Heart left ventricle (tissue), 13 donors: Measurements from ENCODE around the gene PIF1.

Experiments
- CTCF ChIP-seq, 12 donors: fragments of 200-600 bp; sonication (generic) in 4 of 12; IDR thresholded peaks; one replicate each; pipeline versions ENCODE4 v1.5.0 to v1.8.0; 2018 to 2022; ENCODE audit warnings: antibody characterized with exemption in 12 of 12, mild to moderate bottlenecking in 5 of 12
- POLR2A ChIP-seq, 2 donors: fragments of 450-650 bp; IDR thresholded peaks; one replicate each; pipeline ENCODE4 v1.6.1; 2017; ENCODE audit warnings: antibody characterized with exemption in 2 of 2, mild to moderate bottlenecking in 2 of 2, moderate library complexity in 2 of 2
- donor health status: ischemic (EF 13 %, LVEDD 7.1; RV severe dilation, severe dysfunction).
- donor health status: DM: no; HTN: yes; CAD: no.
- donor health status: DM: no; HTN: no; CAD: no.
- donor health status: ischemic (EF 25% LVEDD 6.9; RV normal size, moderate dysfunction).
- donor health status: ischemic (EF 25% LVEDD 5.7; RV mildly dilated, moderate dysfunction).
- donor health status: ischemic (EF 35%, LVEDD 5.7; RV mildly dilated, moderate dysfunction).
- donor health status: nonischemic (EF 11% LVEDD 7.7; RV severe dilation, severe dysfunction).
- donor health status: DM: yes; HTN: yes; CAD: no.
- donor health status: PGD.
- donor health status: ischemic (EF 29% LVEDD 5.4; RV normal size, mild dysfunction).
- donor health status: nonischemic (EF 23%, LVEDD 6.1; RV moderate dilation, normal function).

GRCh38 chr15:64842096-64842939, 16.9 kb upstream of the PIF1 start:
- TF ChIP-seq CTCF (IDR thresholded peaks at IDR 0.05), result no peak
- TF ChIP-seq POLR2A (IDR thresholded peaks at IDR 0.05), result no peak
